ENCODE measurements around the gene TACC2. TPM values are rescaled to one million over a fixed set of nuclear protein-coding genes. Genes with fewer than 3 reads are reported as not detected.

The TACC2 gene
- total and polyA plus RNA-seq, 2 experiments from 2014 or later: 4.3 to 16.7 TPM

- 0 out of 2 replicates have a peak, but pooled peaks cover 9% of the 10 kb centered on the region for H3K27me3 ChIP-seq (replicated peaks; ENCODE audit: insufficient read depth)
- no peak overlapping the region for H3K4me2 ChIP-seq (ENCODE audit: unreplicated experiment)
- no peaks in the 10 kb centered on the region for H3K9me2 ChIP-seq (ENCODE audit: insufficient read depth)
- H3K9me3 ChIP-seq (ENCODE audit: low read depth): no peaks in the 10 kb centered on the region
- peak; percentile 4 for DNase-seq
- 40 to 42% methylated on average over 3 of the region's 3 CpGs for WGBS, 2 experiments (ENCODE audit: low coverage in 1 of 2, low lambda C conversion rate in 2 of 2, missing lambda C conversion rate in 2 of 2)
- in situ Hi-C loops (cut with MboI): no loop called here
- peaks cover 7% of the 10 kb centered on the region for H3K4me1 ChIP-seq (ENCODE audit: insufficient read depth)
- H3K4me3 ChIP-seq: no peak overlapping the region
- H3K36me3 ChIP-seq (ENCODE audit: low read depth): no peaks in the 10 kb centered on the region
- H2AFZ ChIP-seq: no peak overlapping the region
- H3K79me2 ChIP-seq (ENCODE audit: insufficient read depth): no peaks in the 10 kb centered on the region
- H3F3A ChIP-seq (ENCODE audit: insufficient read depth): no peaks in the 10 kb centered on the region
- TF ChIP-seq EZH2phosphoT487 (IDR thresholded peaks at IDR 0.05; ENCODE audit: insufficient read depth, low read depth): no peak
- TF ChIP-seq EZH2 (IDR thresholded peaks at IDR 0.05; ENCODE audit: insufficient read depth, poor library complexity, severe bottlenecking): no peak
- H3K27ac ChIP-seq: no peak overlapping the region
- no peaks in the 10 kb centered on the region for H4K20me1 ChIP-seq (ENCODE audit: insufficient read depth)
- no peak overlapping the region for H3K9ac ChIP-seq
These were observed 58.6 kb downstream of the TACC2 start for GRCh38 chr10:122047560-122047959.

GRCh38 chr10:122049076-122049475, 60.1 kb downstream of the TACC2 start:
- DNase-seq: no peak
- Histone ChIP-seq H2AFZ (no peak overlapping the region), H3K4me3 (no peak overlapping the region), H3K27me3 (replicated peaks; ENCODE audit: insufficient read depth) (0 out of 2 replicates have a peak, but pooled peaks cover 4% of the 10 kb centered on the region), H3K4me1 (ENCODE audit: insufficient read depth) (peaks cover 7% of the 10 kb centered on the region), H3K9ac (no peak overlapping the region), H3K27ac (no peak overlapping the region), H3K9me2 (ENCODE audit: insufficient read depth) (no peaks in the 10 kb centered on the region), H3K4me2 (ENCODE audit: unreplicated experiment) (no peak overlapping the region), H3K36me3 (ENCODE audit: low read depth) (no peaks in the 10 kb centered on the region), H3K9me3 (ENCODE audit: low read depth) (no peaks in the 10 kb centered on the region), H3F3A (ENCODE audit: insufficient read depth) (no peaks in the 10 kb centered on the region), H4K20me1 (ENCODE audit: insufficient read depth) (no peaks in the 10 kb centered on the region), H3K79me2 (ENCODE audit: insufficient read depth) (no peaks in the 10 kb centered on the region)
- in situ Hi-C loops (cut with MboI): no loop called here
- TF ChIP-seq EZH2 (IDR thresholded peaks at IDR 0.05; ENCODE audit: insufficient read depth, poor library complexity, severe bottlenecking) (no peak), EZH2phosphoT487 (IDR thresholded peaks at IDR 0.05; ENCODE audit: insufficient read depth, low read depth) (no peak)
- 82 to 90% methylated on average over 9 of the region's 9 CpGs for WGBS, 2 experiments (ENCODE audit: low coverage in 1 of 2, low lambda C conversion rate in 2 of 2, missing lambda C conversion rate in 2 of 2)

- H3K4me2 ChIP-seq (ENCODE audit: unreplicated experiment): no peak overlapping the region
- no peaks in the 10 kb centered on the region for H3K9me2 ChIP-seq (ENCODE audit: insufficient read depth)
- WGBS, 2 experiments (ENCODE audit: low coverage in 1 of 2, low lambda C conversion rate in 2 of 2, missing lambda C conversion rate in 2 of 2): 87% methylated on average over 10 of the region's 10 CpGs
- no peak overlapping the region for H3K27ac ChIP-seq
- H3K4me3 ChIP-seq: no peak overlapping the region
- H3K9me3 ChIP-seq (ENCODE audit: low read depth): no peaks in the 10 kb centered on the region
- no peaks in the 10 kb centered on the region for H3F3A ChIP-seq (ENCODE audit: insufficient read depth)
- no peaks in the 10 kb centered on the region for H3K79me2 ChIP-seq (ENCODE audit: insufficient read depth)
- no peaks in the 10 kb centered on the region for H3K27me3 ChIP-seq (replicated peaks; ENCODE audit: insufficient read depth)
- no peaks in the 10 kb centered on the region for H3K36me3 ChIP-seq (ENCODE audit: low read depth)
- no peak for DNase-seq
- no peak overlapping the region for H2AFZ ChIP-seq
- in situ Hi-C loops (cut with MboI): no loop called here
- TF ChIP-seq EZH2phosphoT487 (IDR thresholded peaks at IDR 0.05; ENCODE audit: insufficient read depth, low read depth) (no peak), EZH2 (IDR thresholded peaks at IDR 0.05; ENCODE audit: insufficient read depth, poor library complexity, severe bottlenecking) (no peak)
- H3K4me1 ChIP-seq (ENCODE audit: insufficient read depth): peaks cover 7% of the 10 kb centered on the region
- H4K20me1 ChIP-seq (ENCODE audit: insufficient read depth): no peaks in the 10 kb centered on the region
- H3K9ac ChIP-seq: no peak overlapping the region
These were observed 61.3 kb downstream of the TACC2 start for GRCh38 chr10:122050311-122050710.

- Histone ChIP-seq H3K4me2 (ENCODE audit: unreplicated experiment) (no peak overlapping the region), H3K27me3 (replicated peaks; ENCODE audit: insufficient read depth) (no peaks in the 10 kb centered on the region), H3K9me3 (ENCODE audit: low read depth) (no peaks in the 10 kb centered on the region), H3K4me3 (no peak overlapping the region), H3K36me3 (ENCODE audit: low read depth) (no peaks in the 10 kb centered on the region), H3K4me1 (ENCODE audit: insufficient read depth) (peaks cover 7% of the 10 kb centered on the region), H3K27ac (no peak overlapping the region), H3K9ac (no peak overlapping the region), H2AFZ (no peak overlapping the region), H4K20me1 (ENCODE audit: insufficient read depth) (no peaks in the 10 kb centered on the region), H3F3A (ENCODE audit: insufficient read depth) (no peaks in the 10 kb centered on the region), H3K79me2 (ENCODE audit: insufficient read depth) (no peaks in the 10 kb centered on the region), H3K9me2 (ENCODE audit: insufficient read depth) (no peaks in the 10 kb centered on the region)
- in situ Hi-C loops (cut with MboI): no loop called here
- no peak for DNase-seq
- TF ChIP-seq EZH2phosphoT487 (IDR thresholded peaks at IDR 0.05; ENCODE audit: insufficient read depth, low read depth) (no peak), EZH2 (IDR thresholded peaks at IDR 0.05; ENCODE audit: insufficient read depth, poor library complexity, severe bottlenecking) (no peak)
- WGBS, 2 experiments (ENCODE audit: low coverage in 1 of 2, low lambda C conversion rate in 2 of 2, missing lambda C conversion rate in 2 of 2): 91 to 92% methylated on average over 9 of the region's 9 CpGs
These were observed 61.8 kb downstream of the TACC2 start for GRCh38 chr10:122050811-122051210.
